ENCODE data around the gene CTNNBL1.

DNA sequence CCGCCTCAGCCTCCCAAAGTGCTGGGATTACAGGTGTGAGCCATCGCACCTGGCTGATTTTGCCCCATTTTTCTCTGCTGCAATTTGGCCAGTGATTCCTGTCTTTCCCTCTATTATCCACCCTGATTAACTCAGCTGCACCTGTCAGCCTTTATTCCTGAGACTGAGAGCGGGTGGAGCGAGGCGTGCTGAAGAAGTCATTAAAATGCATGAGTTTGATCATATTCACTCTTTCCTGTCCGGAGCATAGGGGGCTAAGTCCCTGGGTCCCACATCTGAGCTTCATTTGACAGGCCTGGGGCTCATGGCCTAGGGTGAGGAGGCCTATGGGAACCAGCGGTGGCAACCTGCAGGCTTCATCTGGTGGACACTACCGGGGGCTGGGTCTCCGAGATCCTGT, 25.7 kb upstream of the CTNNBL1 start:
- TF ChIP-seq, protein P1, sequence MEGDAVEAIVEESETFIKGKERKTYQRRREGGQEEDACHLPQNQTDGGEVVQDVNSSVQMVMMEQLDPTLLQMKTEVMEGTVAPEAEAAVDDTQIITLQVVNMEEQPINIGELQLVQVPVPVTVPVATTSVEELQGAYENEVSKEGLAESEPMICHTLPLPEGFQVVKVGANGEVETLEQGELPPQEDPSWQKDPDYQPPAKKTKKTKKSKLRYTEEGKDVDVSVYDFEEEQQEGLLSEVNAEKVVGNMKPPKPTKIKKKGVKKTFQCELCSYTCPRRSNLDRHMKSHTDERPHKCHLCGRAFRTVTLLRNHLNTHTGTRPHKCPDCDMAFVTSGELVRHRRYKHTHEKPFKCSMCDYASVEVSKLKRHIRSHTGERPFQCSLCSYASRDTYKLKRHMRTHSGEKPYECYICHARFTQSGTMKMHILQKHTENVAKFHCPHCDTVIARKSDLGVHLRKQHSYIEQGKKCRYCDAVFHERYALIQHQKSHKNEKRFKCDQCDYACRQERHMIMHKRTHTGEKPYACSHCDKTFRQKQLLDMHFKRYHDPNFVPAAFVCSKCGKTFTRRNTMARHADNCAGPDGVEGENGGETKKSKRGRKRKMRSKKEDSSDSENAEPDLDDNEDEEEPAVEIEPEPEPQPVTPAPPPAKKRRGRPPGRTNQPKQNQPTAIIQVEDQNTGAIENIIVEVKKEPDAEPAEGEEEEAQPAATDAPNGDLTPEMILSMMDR (IDR thresholded peaks at IDR 0.05), result no peak
- no peak for TF ChIP-seq POLR2A (IDR thresholded peaks at IDR 0.05)
